Measurements from ENCODE around the gene MSLN. TPM values are rescaled to one million over a fixed set of nuclear protein-coding genes. Genes with fewer than 3 reads are reported as not detected.

The MSLN gene
- total and polyA plus RNA-seq, 9 of the 15 experiments (the other 6 are each of a cell fraction or from before 2014, with no cell fraction given) = not detected

- Histone ChIP-seq H4K20me1 (replicated peaks; ENCODE audit: control insufficient read depth, insufficient read depth, low read length) (no peaks in the 10 kb centered on the region; the same call in none of the 2 replicates), H3K4me2 (ENCODE audit: insufficient read depth, low read length) (no peak overlapping the region), H3K9me3 (replicated peaks; ENCODE audit: control insufficient read depth, insufficient read depth, low read depth, low read length) (no peaks in the 10 kb centered on the region), H3K27ac (ENCODE audit: extremely low read depth, low read depth, low read length) (no peak overlapping the region), H3K36me3 (ENCODE audit: control insufficient read depth, insufficient read depth, low read length) (peaks cover 64% of the 10 kb centered on the region; the same call in 2 of the 3 replicates), H3K4me3 (no peak overlapping the region), H3K9ac (ENCODE audit: insufficient read depth in 1 of 2, low read depth in 2 of 2, low read length in 2 of 2) (peak overlapping the region in 1 of 2 experiments; percentile 86; a peak in 2 of 4 replicates), H3K9me1 (ENCODE audit: control insufficient read depth, insufficient read depth, low read length) (no peaks in the 10 kb centered on the region), H3K79me2 (ENCODE audit: control insufficient read depth, insufficient read depth, low read length) (peaks cover 25% of the 10 kb centered on the region), H3K4me1 (replicated peaks in 1 of 2; ENCODE audit: control insufficient read depth in 2 of 2, insufficient read depth in 2 of 2, low read length in 2 of 2) (peaks cover 10 to 93% of the 10 kb centered on the region in 2 experiments; a peak in 4 of 5 replicates), H2AFZ (ENCODE audit: low read depth, low read length) (no peak overlapping the region), H3K27me3 (ENCODE audit: control insufficient read depth in 2 of 2, insufficient read depth in 2 of 2, low read length in 2 of 2) (no peaks in the 10 kb centered on the region)
- intact Hi-C loops (cut with micrococcal nuclease) = no loop called here
- DNase-seq (ENCODE audit: extremely low read depth in 1 of 4, low spot score in 3 of 4) = no peak
- in situ Hi-C loops (cut with MboI) = no loop called here
- CTCF ChIA-PET (ENCODE audit: low intra/inter-chr PET ratio) = no interaction called here
- BruUV-seq (replicated peaks) = no TSS peak
- FAIRE-seq = no peak
- POLR2A ChIA-PET = interaction anchor here (0.7 to 2.0 kb wide), 9 partner anchors 9 to 82 kb away, joined by 3 to 16 read pairs (median 5); partner anchors contain the start of genes ANTKMT, CIAO3 and GNG13
- no peak for ATAC-seq
- 88% methylated on average over 19 of the region's 22 CpGs for WGBS (ENCODE audit: insufficient coverage, low coverage, missing lambda C conversion rate)
- TF ChIP-seq ZNF277 (CRISPR knock-in tag; IDR thresholded peaks at IDR 0.05; ENCODE audit: borderline replicate concordance) (no peak), MNT (conservative IDR thresholded peaks at IDR 0.05) (no peak), TEAD1 (CRISPR knock-in tag; IDR thresholded peaks at IDR 0.05) (no peak), SOX6 (IDR thresholded peaks at IDR 0.05) (no peak), POLR2G (IDR thresholded peaks at IDR 0.05; ENCODE audit: low read depth, low read length) (peak; percentile 36; the same call in 1 of the 2 replicates), ZBTB8A (IDR thresholded peaks at IDR 0.05; ENCODE audit: partially characterized antibody) (no peak), SMARCE1 (IDR thresholded peaks at IDR 0.05) (no peak), NCOA1 (IDR thresholded peaks at IDR 0.05; ENCODE audit: low read depth) (no peak), BRD9 (IDR thresholded peaks at IDR 0.05; ENCODE audit: low read depth, partially characterized antibody) (no peak), FOXJ3 (CRISPR knock-in tag; IDR thresholded peaks at IDR 0.05) (no peak), ZNF282 (CRISPR knock-in tag; IDR thresholded peaks at IDR 0.05) (no peak), E2F6 (IDR thresholded peaks at IDR 0.05; ENCODE audit: borderline replicate concordance in 1 of 2, extremely low read depth in 1 of 2, insufficient read depth in 1 of 2, insufficient read length in 1 of 2, low read depth in 1 of 2, low read length in 1 of 2, poor library complexity in 1 of 2, severe bottlenecking in 1 of 2) (no peak), SRSF1 (IDR thresholded peaks at IDR 0.05; ENCODE audit: low read depth, low read length) (no peak), ZNF589 (CRISPR knock-in tag; IDR thresholded peaks at IDR 0.05; ENCODE audit: low read depth) (no peak), FIP1L1 (IDR thresholded peaks at IDR 0.05; ENCODE audit: low read depth, low read length, poor library complexity, severe bottlenecking) (peak; percentile 0)
Observed at GRCh38 chr16:730666-731509, 29.6 kb upstream of the MSLN start.
